Natural killer cell (primary cell): ENCODE measurements around the gene WASF2. TPM values are rescaled to one million over a fixed set of nuclear protein-coding genes. Genes with fewer than 3 reads are reported as not detected.

Source experiments
- ATAC-seq, 3 donors: fragments of 150-1000 bp in 2 of 3; fragments of 200-7000 bp in 1 of 3; cut with Tn5 transposase; 1 replicate in 1 of 3; 2 replicates in 2 of 3; pipeline ENCODE4 v1.10.0; 2021; ENCODE audit warnings: mild to moderate bottlenecking in 2 of 3, moderate library complexity in 2 of 3
- DNase-seq, 2 donors: peaks; one replicate each; pipeline versions ENCODE4 v3.0.0 to v3.0.0-alpha.2; 2013 to 2021; ENCODE audit warnings: mixed read lengths in 1 of 2
- H3K27ac ChIP-seq: one replicate; pipeline ENCODE4 v1.5.1; 2013; ENCODE audit warnings: mild to moderate bottlenecking, low read length
- H3K27me3 ChIP-seq: one replicate; pipeline ENCODE4 v1.6.1; 2013; ENCODE audit warnings: low read length; ENCODE audit not compliant: control insufficient read depth, insufficient read depth
- H3K36me3 ChIP-seq: one replicate; pipeline ENCODE4 v1.6.1; 2013; ENCODE audit warnings: low read length; ENCODE audit not compliant: control insufficient read depth, insufficient read depth
- H3K4me1 ChIP-seq: one replicate; pipeline ENCODE4 v1.6.1; 2013; ENCODE audit warnings: low read length; ENCODE audit not compliant: control insufficient read depth, insufficient read depth
- H3K4me3 ChIP-seq: one replicate; pipeline ENCODE4 v1.5.1; 2013; ENCODE audit warnings: low read length
- H3K9me3 ChIP-seq: one replicate; pipeline ENCODE4 v1.6.1; 2013; ENCODE audit warnings: low read length; ENCODE audit not compliant: control insufficient read depth, insufficient read depth
- H3K27ac Mint-ChIP-seq, 2 donors: one replicate each; pipeline ENCODE4 v1.8.0; 2022; ENCODE audit warnings: mild to moderate bottlenecking in 2 of 2, mixed read lengths in 2 of 2, moderate library complexity in 1 of 2
- H3K27me3 Mint-ChIP-seq, 2 donors: one replicate each; pipeline ENCODE4 v1.8.0; 2022; ENCODE audit warnings: low read depth in 2 of 2, mixed read lengths in 2 of 2
- H3K36me3 Mint-ChIP-seq: one replicate; pipeline ENCODE4 v1.8.0; 2022; ENCODE audit warnings: mixed read lengths
- H3K4me1 Mint-ChIP-seq, 2 donors: one replicate each; pipeline ENCODE4 v1.8.0; 2022; ENCODE audit warnings: mixed read lengths in 2 of 2
- H3K4me3 Mint-ChIP-seq: one replicate; pipeline ENCODE4 v1.8.0; 2022; ENCODE audit warnings: mild to moderate bottlenecking, moderate library complexity, mixed read lengths
- H3K9me3 Mint-ChIP-seq, 2 donors: one replicate each; pipeline ENCODE4 v1.8.0; 2022; ENCODE audit warnings: mixed read lengths in 2 of 2
- WGBS: methylation state at CpG from one replicate; pipeline ENCODE4 v1.1.7; 2013; ENCODE audit warnings: missing lambda C conversion rate; ENCODE audit not compliant: insufficient coverage; 5-methylcytosine and 5-hydroxymethylcytosine counted together
- intact Hi-C: fragments of 100-400 bp; cut with micrococcal nuclease; formaldehyde crosslinking; loops from one replicate; pipeline ENCODE4 v1.14.2; 2022
- total RNA-seq, 4 donors: library from RNA; stranded (reverse); fragments of 120-200 nt in 1 of 4; gene quantifications; one replicate each; pipeline versions ENCODE4 v1.2.3 to v1.2.4, GENCODE V29; 2013 to 2022
- TF ChIP-seq, protein P1 (sequence below): fragments of 200-600 bp; IDR thresholded peaks from one replicate; pipeline ENCODE4 v1.8.0; 2022; ENCODE audit warnings: antibody characterized with exemption

The WASF2 gene
- total RNA-seq, 3 donors from 2014 or later (not counting 1 experiment from before 2014, with no cell fraction given) = 137 to 153 (median 143) TPM

GRCh38 chr1:27481994-27482620 is 7.9 kb downstream of the WASF2 start:
- DNase-seq (no peak), ATAC-seq (no peak)
- 83% methylated on average over 2 of the region's 2 CpGs for WGBS
- peak overlapping the region; percentile 43 to 71 for H3K27ac Mint-ChIP-seq
- TF ChIP-seq, protein P1, sequence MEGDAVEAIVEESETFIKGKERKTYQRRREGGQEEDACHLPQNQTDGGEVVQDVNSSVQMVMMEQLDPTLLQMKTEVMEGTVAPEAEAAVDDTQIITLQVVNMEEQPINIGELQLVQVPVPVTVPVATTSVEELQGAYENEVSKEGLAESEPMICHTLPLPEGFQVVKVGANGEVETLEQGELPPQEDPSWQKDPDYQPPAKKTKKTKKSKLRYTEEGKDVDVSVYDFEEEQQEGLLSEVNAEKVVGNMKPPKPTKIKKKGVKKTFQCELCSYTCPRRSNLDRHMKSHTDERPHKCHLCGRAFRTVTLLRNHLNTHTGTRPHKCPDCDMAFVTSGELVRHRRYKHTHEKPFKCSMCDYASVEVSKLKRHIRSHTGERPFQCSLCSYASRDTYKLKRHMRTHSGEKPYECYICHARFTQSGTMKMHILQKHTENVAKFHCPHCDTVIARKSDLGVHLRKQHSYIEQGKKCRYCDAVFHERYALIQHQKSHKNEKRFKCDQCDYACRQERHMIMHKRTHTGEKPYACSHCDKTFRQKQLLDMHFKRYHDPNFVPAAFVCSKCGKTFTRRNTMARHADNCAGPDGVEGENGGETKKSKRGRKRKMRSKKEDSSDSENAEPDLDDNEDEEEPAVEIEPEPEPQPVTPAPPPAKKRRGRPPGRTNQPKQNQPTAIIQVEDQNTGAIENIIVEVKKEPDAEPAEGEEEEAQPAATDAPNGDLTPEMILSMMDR = no peak
- Histone ChIP-seq H3K9me3 (no peaks in the 10 kb centered on the region), H3K27me3 (no peaks in the 10 kb centered on the region), H3K36me3 (peaks cover 5% of the 10 kb centered on the region), H3K4me3 (no peak overlapping the region), H3K27ac (no peak overlapping the region), H3K4me1 (peaks cover 28% of the 10 kb centered on the region)
- H3K9me3 Mint-ChIP-seq = no peaks in the 10 kb centered on the region
- intact Hi-C loops = no loop called here
- H3K4me3 Mint-ChIP-seq = no peak overlapping the region
- H3K36me3 Mint-ChIP-seq = no peaks in the 10 kb centered on the region
- H3K27me3 Mint-ChIP-seq = no peaks in the 10 kb centered on the region
- H3K4me1 Mint-ChIP-seq = peaks cover 34 to 38% of the 10 kb centered on the region in 2 donors

GRCh38 chr1:27478098-27478497 is 11.9 kb downstream of the WASF2 start:
- H3K9me3 Mint-ChIP-seq = no peaks in the 10 kb centered on the region
- H3K27me3 ChIP-seq = no peaks in the 10 kb centered on the region
- 72% methylated on average over 4 of the region's 4 CpGs for WGBS
- intact Hi-C loops = no loop called here
- H3K27ac Mint-ChIP-seq = peak overlapping the region; percentile 23 to 72
- H3K27me3 Mint-ChIP-seq = no peaks in the 10 kb centered on the region
- peak overlapping the region; percentile 38 for H3K27ac ChIP-seq
- peaks cover 41% of the 10 kb centered on the region for H3K4me1 ChIP-seq
- no peak for DNase-seq
- H3K36me3 ChIP-seq = no peaks in the 10 kb centered on the region
- TF ChIP-seq, protein P1 = no peak
- no peak for ATAC-seq
- H3K4me3 ChIP-seq = no peak overlapping the region
- no peaks in the 10 kb centered on the region for H3K9me3 ChIP-seq
- H3K4me3 Mint-ChIP-seq = peak overlapping the region; percentile 38
- H3K36me3 Mint-ChIP-seq = no peaks in the 10 kb centered on the region
- peaks cover 62 to 63% of the 10 kb centered on the region in 2 donors for H3K4me1 Mint-ChIP-seq

- H3K36me3 Mint-ChIP-seq = no peaks in the 10 kb centered on the region
- H3K27me3 Mint-ChIP-seq = no peaks in the 10 kb centered on the region
- ATAC-seq (no peak), DNase-seq (no peak)
- H3K4me3 Mint-ChIP-seq = no peak overlapping the region
- intact Hi-C loops = no loop called here
- Histone ChIP-seq H3K36me3 (no peaks in the 10 kb centered on the region), H3K27ac (no peak overlapping the region), H3K4me3 (no peak overlapping the region), H3K9me3 (no peaks in the 10 kb centered on the region), H3K27me3 (no peaks in the 10 kb centered on the region), H3K4me1 (peaks cover 51% of the 10 kb centered on the region)
- 62% methylated on average over 2 of the region's 2 CpGs for WGBS
- H3K27ac Mint-ChIP-seq = peak overlapping the region; percentile 27 to 64
- no peaks in the 10 kb centered on the region for H3K9me3 Mint-ChIP-seq
- H3K4me1 Mint-ChIP-seq = peaks cover 54 to 64% of the 10 kb centered on the region in 2 donors
- TF ChIP-seq, protein P1 = no peak
Observed at GRCh38 chr1:27476237-27476636, 13.7 kb downstream of the WASF2 start.

GRCh38 chr1:27475720-27476119 is 14.2 kb downstream of the WASF2 start:
- H3K4me1 Mint-ChIP-seq = peaks cover 58 to 68% of the 10 kb centered on the region in 2 donors
- no peaks in the 10 kb centered on the region for H3K9me3 ChIP-seq
- no peak for ATAC-seq
- no peaks in the 10 kb centered on the region for H3K36me3 Mint-ChIP-seq
- intact Hi-C loops = no loop called here
- peak overlapping the region; percentile 27 to 64 for H3K27ac Mint-ChIP-seq
- no peak overlapping the region for H3K4me3 ChIP-seq
- DNase-seq = no peak
- H3K4me1 ChIP-seq = peaks cover 50% of the 10 kb centered on the region
- peaks cover 1% of the 10 kb centered on the region for H3K36me3 ChIP-seq
- TF ChIP-seq, protein P1 = no peak
- H3K27me3 ChIP-seq = no peaks in the 10 kb centered on the region
- no peak overlapping the region for H3K4me3 Mint-ChIP-seq
- no peak overlapping the region for H3K27ac ChIP-seq
- 92% methylated on average over 3 of the region's 4 CpGs for WGBS
- H3K27me3 Mint-ChIP-seq = no peaks in the 10 kb centered on the region
- H3K9me3 Mint-ChIP-seq = no peaks in the 10 kb centered on the region
